ENCODE measurements around the gene KCNK13.
"Not testable (repeated sequence)": the region's sequence is repeated elsewhere in the genome, so short reads cannot be mapped to it uniquely, and the experiment has no call there.

Gene KCNK13

GRCh38 chr14:90200546-90200945 is 138.8 kb downstream of the KCNK13 start:
- not testable (repeated sequence) for DNase-seq

GRCh38 chr14:90201344-90201743 is 139.6 kb downstream of the KCNK13 start:
- no peak for DNase-seq

GRCh38 chr14:90204516-90204915 is 142.7 kb downstream of the KCNK13 start:
- no peak for DNase-seq

GRCh38 chr14:90213099-90213748 is 151.4 kb downstream of the KCNK13 start:
- DNase-seq: no peak

- no peak for DNase-seq
These were observed 166.7 kb downstream of the KCNK13 start for GRCh38 chr14:90228478-90228877.

- DNase-seq: not testable (repeated sequence)
These were observed 168.1 kb downstream of the KCNK13 start for GRCh38 chr14:90229942-90230341.
